Muscle layer of colon (tissue), 2 donors: ENCODE measurements around the gene ZFHX2.

Experiments
- H3K27ac ChIP-seq: one replicate; pipeline ENCODE4 v1.7.0; 2013; ENCODE audit warnings: low read depth, mild to moderate bottlenecking, low read length, moderate library complexity
- H3K27me3 ChIP-seq, 2 donors: one replicate each; pipeline ENCODE4 v1.7.0; 2013; ENCODE audit warnings: low read length in 2 of 2, mild to moderate bottlenecking in 2 of 2; ENCODE audit not compliant: insufficient read depth in 2 of 2, control insufficient read depth in 1 of 2
- H3K36me3 ChIP-seq: one replicate; pipeline ENCODE4 v1.7.0; 2013; ENCODE audit warnings: mild to moderate bottlenecking, low read length; ENCODE audit not compliant: insufficient read depth
- H3K4me1 ChIP-seq: one replicate; pipeline ENCODE4 v1.7.0; 2013; ENCODE audit warnings: mild to moderate bottlenecking, low read length; ENCODE audit not compliant: insufficient read depth
- H3K4me3 ChIP-seq, 2 donors: one replicate each; pipeline ENCODE4 v1.7.0; 2013; ENCODE audit warnings: low read length in 2 of 2, low read depth in 1 of 2, mild to moderate bottlenecking in 1 of 2, moderate library complexity in 1 of 2
- H3K9ac ChIP-seq: one replicate; pipeline ENCODE4 v1.7.0; 2013; ENCODE audit warnings: low read length
- H3K9me3 ChIP-seq: one replicate; pipeline ENCODE4 v1.7.0; 2013; ENCODE audit warnings: mild to moderate bottlenecking, low read length
- donor health status: abdominal sarcoma.
- donor health status: Adenocarcinoma of cecum.

Gene ZFHX2

GRCh38 chr14:23521785-23522640 lies 29.6 kb downstream of the ZFHX2 start:
- Histone ChIP-seq H3K36me3 (no peaks in the 10 kb centered on the region), H3K9ac (no peak overlapping the region), H3K9me3 (no peaks in the 10 kb centered on the region), H3K27me3 (no peaks in the 10 kb centered on the region), H3K4me1 (no peaks in the 10 kb centered on the region), H3K27ac (no peak overlapping the region), H3K4me3 (no peak overlapping the region)

- H3K4me1 ChIP-seq = no peaks in the 10 kb centered on the region
- H3K9ac ChIP-seq = no peak overlapping the region
- H3K27ac ChIP-seq = no peak overlapping the region
- H3K27me3 ChIP-seq = no peaks in the 10 kb centered on the region
- no peak overlapping the region for H3K4me3 ChIP-seq
- no peaks in the 10 kb centered on the region for H3K36me3 ChIP-seq
- H3K9me3 ChIP-seq = no peaks in the 10 kb centered on the region
Measured at GRCh38 chr14:23520899-23521533, 30.5 kb downstream of the ZFHX2 start.

GRCh38 chr14:23518709-23519108 lies 32.9 kb downstream of the ZFHX2 start:
- H3K36me3 ChIP-seq = no peaks in the 10 kb centered on the region
- no peak overlapping the region for H3K9ac ChIP-seq
- no peaks in the 10 kb centered on the region for H3K27me3 ChIP-seq
- peaks cover 10% of the 10 kb centered on the region for H3K4me1 ChIP-seq
- H3K4me3 ChIP-seq = no peak overlapping the region
- H3K27ac ChIP-seq = no peak overlapping the region
- no peaks in the 10 kb centered on the region for H3K9me3 ChIP-seq

GRCh38 chr14:23517650-23518326 lies 33.8 kb downstream of the ZFHX2 start:
- Histone ChIP-seq H3K27ac (no peak overlapping the region), H3K36me3 (no peaks in the 10 kb centered on the region), H3K4me3 (no peak overlapping the region), H3K9ac (no peak overlapping the region), H3K27me3 (no peaks in the 10 kb centered on the region), H3K9me3 (no peaks in the 10 kb centered on the region), H3K4me1 (peaks cover 19% of the 10 kb centered on the region)

- Histone ChIP-seq H3K27ac (no peak overlapping the region), H3K4me3 (no peak overlapping the region), H3K9ac (no peak overlapping the region), H3K4me1 (peaks cover 19% of the 10 kb centered on the region), H3K27me3 (no peaks in the 10 kb centered on the region), H3K36me3 (no peaks in the 10 kb centered on the region), H3K9me3 (no peaks in the 10 kb centered on the region)
Measured at GRCh38 chr14:23514644-23514957, 37.0 kb downstream of the ZFHX2 start.

- Histone ChIP-seq H3K4me3 (no peak overlapping the region), H3K9ac (no peak overlapping the region), H3K36me3 (no peaks in the 10 kb centered on the region), H3K4me1 (peaks cover 19% of the 10 kb centered on the region), H3K27ac (peak overlapping the region; percentile 10), H3K27me3 (no peaks in the 10 kb centered on the region), H3K9me3 (no peaks in the 10 kb centered on the region)
Measured at GRCh38 chr14:23513818-23514643, 37.5 kb downstream of the ZFHX2 start.

GRCh38 chr14:23513005-23513817 lies 38.4 kb downstream of the ZFHX2 start:
- H3K27ac ChIP-seq = peak overlapping the region; percentile 10

GRCh38 chr14:23512156-23512555 lies 39.4 kb downstream of the ZFHX2 start:
- no peak overlapping the region for H3K9ac ChIP-seq

More at GRCh38 chr14:23513005-23513817, 38.4 kb downstream of the ZFHX2 start:
- H3K36me3 ChIP-seq = no peaks in the 10 kb centered on the region
- no peaks in the 10 kb centered on the region for H3K27me3 ChIP-seq
- no peak overlapping the region for H3K4me3 ChIP-seq
- H3K9me3 ChIP-seq = no peaks in the 10 kb centered on the region
- H3K4me1 ChIP-seq = peaks cover 19% of the 10 kb centered on the region
- H3K9ac ChIP-seq = no peak overlapping the region

GRCh38 chr14:23494223-23494622 lies 57.3 kb downstream of the ZFHX2 start:
- no peak overlapping the region for H3K4me3 ChIP-seq
- H3K27me3 ChIP-seq = no peaks in the 10 kb centered on the region
- no peak overlapping the region for H3K9ac ChIP-seq
- no peaks in the 10 kb centered on the region for H3K9me3 ChIP-seq
- no peaks in the 10 kb centered on the region for H3K4me1 ChIP-seq
- H3K27ac ChIP-seq = no peak overlapping the region
- no peaks in the 10 kb centered on the region for H3K36me3 ChIP-seq

More at GRCh38 chr14:23512156-23512555, 39.4 kb downstream of the ZFHX2 start:
- Histone ChIP-seq H3K27ac (no peak overlapping the region), H3K27me3 (no peaks in the 10 kb centered on the region), H3K36me3 (peaks cover 7% of the 10 kb centered on the region), H3K4me1 (peaks cover 19% of the 10 kb centered on the region), H3K4me3 (no peak overlapping the region), H3K9me3 (no peaks in the 10 kb centered on the region)

- no peak overlapping the region for H3K27ac ChIP-seq
- no peak overlapping the region for H3K9ac ChIP-seq
- H3K36me3 ChIP-seq = no peaks in the 10 kb centered on the region
- no peaks in the 10 kb centered on the region for H3K9me3 ChIP-seq
- no peaks in the 10 kb centered on the region for H3K27me3 ChIP-seq
- H3K4me3 ChIP-seq = no peak overlapping the region
- H3K4me1 ChIP-seq = no peaks in the 10 kb centered on the region
Measured at GRCh38 chr14:23492618-23493272, 58.8 kb downstream of the ZFHX2 start.
